Measurements from ENCODE around the gene COL25A1. TPM values are rescaled to one million over a fixed set of nuclear protein-coding genes. Genes with fewer than 3 reads are reported as not detected.

The COL25A1 gene
- total and polyA plus RNA-seq, 2 donors (not counting 3 experiments of a cell fraction or from before 2014, with no cell fraction given) = 0.21 to 3.5 TPM

GRCh38 chr4:108971473-108971872 lies 331.0 kb downstream of the COL25A1 start:
- intact Hi-C loops (cut with micrococcal nuclease) (no loop called here), dilution Hi-C loops (cut with MboI; ENCODE audit: extremely low pct_ligation_motif_present, low sequenced_read_pairs) (no loop called here)
- Histone ChIP-seq H3K4me1 (ENCODE audit: control insufficient read depth, extremely low read depth, insufficient read depth, low read length) (no peaks in the 10 kb centered on the region), H3K4me2 (ENCODE audit: insufficient read depth, low read length) (no peak overlapping the region), H3K79me2 (ENCODE audit: control insufficient read depth, insufficient read depth, low read length) (no peaks in the 10 kb centered on the region), H3K9ac (replicated peaks; ENCODE audit: extremely low read depth, insufficient read depth, low read length) (no peak overlapping the region), H3K27me3 (ENCODE audit: control insufficient read depth in 2 of 2, insufficient read depth in 2 of 2, low read length in 2 of 2) (no peaks in the 10 kb centered on the region), H3K27ac (ENCODE audit: insufficient read depth, low read depth, low read length) (no peak overlapping the region), H4K20me1 (replicated peaks; ENCODE audit: control insufficient read depth, extremely low read depth, insufficient read depth, low read length) (no peaks in the 10 kb centered on the region), H3K9me3 (replicated peaks; ENCODE audit: control insufficient read depth, insufficient read depth, low read length) (no peaks in the 10 kb centered on the region), H3K36me3 (ENCODE audit: control insufficient read depth in 2 of 2, extremely low read depth in 1 of 2, insufficient read depth in 2 of 2, low read length in 2 of 2) (no peaks in the 10 kb centered on the region), H3K4me3 (replicated peaks in 1 of 3; ENCODE audit: insufficient read depth in 1 of 3, low read depth in 1 of 3, low read length in 3 of 3) (no peak overlapping the region), H3K9me1 (replicated peaks; ENCODE audit: control insufficient read depth, extremely low read depth, insufficient read depth, low read length) (no peaks in the 10 kb centered on the region), H2AFZ (ENCODE audit: low read depth, low read length) (no peak overlapping the region)
- FAIRE-seq (no peak), DNase-seq (ENCODE audit: low read depth, low spot score) (no peak)
- CTCF ChIA-PET = no interaction called here
- no peak for TF ChIP-seq CTCF (IDR thresholded peaks at IDR 0.05; ENCODE audit: extremely low read depth in 1 of 2, insufficient read depth in 1 of 2, low read depth in 1 of 2, low read length in 2 of 2)
- no peak for TF ChIP-seq GATA2 (IDR thresholded peaks at IDR 0.05; ENCODE audit: insufficient read depth, insufficient read length, low read depth, low read length)
- TF ChIP-seq POLR2A (IDR thresholded peaks at IDR 0.05; ENCODE audit: low read depth, low read length) = no peak
- no peak for TF ChIP-seq MAX (IDR thresholded peaks at IDR 0.05; ENCODE audit: insufficient read depth, insufficient read length)
- no peak for TF ChIP-seq MYC (IDR thresholded peaks at IDR 0.05; ENCODE audit: low read depth, low read length)
- TF ChIP-seq POLR2AphosphoS5 (IDR thresholded peaks at IDR 0.05; ENCODE audit: insufficient read depth, low read depth, low read length) = no peak
- no peak for TF ChIP-seq JUN (IDR thresholded peaks at IDR 0.05; ENCODE audit: borderline replicate concordance, insufficient read depth, insufficient read length, low read depth)
- TF ChIP-seq EZH2 (IDR thresholded peaks at IDR 0.05; ENCODE audit: borderline replicate concordance, low read depth, low read length, severe bottlenecking) = no peak
- no peak for TF ChIP-seq FOS (IDR thresholded peaks at IDR 0.05; ENCODE audit: borderline replicate concordance, insufficient read depth, low read length)
- POLR2A ChIA-PET = no interaction called here
- BruUV-seq (replicated peaks) = no TSS peak
